Chondrocyte (in vitro differentiated cells): ENCODE data around the gene MAP1B. TPM values are rescaled to one million over a fixed set of nuclear protein-coding genes. Genes with fewer than 3 reads are reported as not detected.

Source experiments
- DNase-seq: peaks from one replicate; pipeline ENCODE4 v3.0.0; 2021; ENCODE audit warnings: mixed read lengths, low spot score
- H3K27ac Mint-ChIP-seq: one replicate; pipeline ENCODE4 v1.8.0; 2021; ENCODE audit warnings: mild to moderate bottlenecking, moderate library complexity, mixed read lengths; ENCODE audit not compliant: unreplicated experiment
- H3K27me3 Mint-ChIP-seq: 2 replicates; pipeline ENCODE4 v1.8.0; 2021; ENCODE audit warnings: low read depth, mixed read lengths
- H3K36me3 Mint-ChIP-seq: 2 replicates; pipeline ENCODE4 v1.8.0; 2021; ENCODE audit warnings: low read depth, mixed read lengths
- H3K4me1 Mint-ChIP-seq: 2 replicates; pipeline ENCODE4 v1.8.0; 2021; ENCODE audit warnings: low read depth, mild to moderate bottlenecking, mixed read lengths
- H3K4me3 Mint-ChIP-seq: one replicate; pipeline ENCODE4 v1.8.0; 2021; ENCODE audit warnings: mild to moderate bottlenecking, moderate library complexity, mixed read lengths; ENCODE audit not compliant: unreplicated experiment
- H3K9me3 Mint-ChIP-seq: 2 replicates; pipeline ENCODE4 v1.8.0; 2021; ENCODE audit warnings: low read depth, mixed read lengths
- CTCF ChIP-seq: fragments of 200-600 bp; sonication (generic); IDR thresholded peaks from 2 replicates; pipeline ENCODE4 v1.5.0; 2021; ENCODE audit warnings: antibody characterized with exemption, mild to moderate bottlenecking, moderate library complexity
- total RNA-seq: library from RNA; stranded (reverse); gene quantifications from 3 replicates; pipeline ENCODE4 v1.2.1, GENCODE V29; 2021

The MAP1B gene
- total RNA-seq, 1 donor from 2014 or later, result 411 TPM

GRCh38 chr5:72226950-72227349 lies 119.7 kb downstream of the MAP1B start:
- peaks cover 41% of the 10 kb centered on the region for H3K4me1 Mint-ChIP-seq
- H3K27me3 Mint-ChIP-seq, result no peaks in the 10 kb centered on the region
- H3K36me3 Mint-ChIP-seq, result peaks cover 23% of the 10 kb centered on the region
- H3K27ac Mint-ChIP-seq, result peak overlapping the region; percentile 88
- TF ChIP-seq CTCF, result no peak
- no peaks in the 10 kb centered on the region for H3K9me3 Mint-ChIP-seq
- no peak overlapping the region for H3K4me3 Mint-ChIP-seq
- no peak for DNase-seq

DNA sequence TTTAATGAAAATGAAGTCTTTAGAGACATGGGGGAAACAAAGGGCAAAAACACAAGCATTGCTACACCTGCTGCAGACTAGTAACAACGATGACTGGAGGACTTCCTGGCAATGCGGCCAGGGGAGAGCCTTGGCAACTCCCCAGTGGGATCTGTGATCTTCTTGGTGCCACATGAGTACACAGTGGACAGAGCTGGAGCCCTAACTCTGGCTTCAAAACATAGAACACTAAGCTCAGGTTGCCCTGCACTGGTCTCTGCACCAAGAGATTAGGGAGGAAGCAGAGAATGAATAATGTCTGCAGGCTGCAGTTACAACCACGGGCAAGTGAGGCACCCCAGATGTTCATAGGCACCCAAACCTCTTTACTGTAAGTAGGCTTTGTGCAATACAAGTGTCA lies 121.7 kb downstream of the MAP1B start:
- DNase-seq, result no peak
- no peak overlapping the region for H3K27ac Mint-ChIP-seq
- H3K9me3 Mint-ChIP-seq, result no peaks in the 10 kb centered on the region
- no peaks in the 10 kb centered on the region for H3K27me3 Mint-ChIP-seq
- TF ChIP-seq CTCF, result no peak
- peaks cover 50% of the 10 kb centered on the region for H3K4me1 Mint-ChIP-seq
- peaks cover 11% of the 10 kb centered on the region for H3K36me3 Mint-ChIP-seq
- H3K4me3 Mint-ChIP-seq, result no peak overlapping the region

GRCh38 chr5:72231991-72232703 lies 124.9 kb downstream of the MAP1B start:
- no peak for DNase-seq
- H3K9me3 Mint-ChIP-seq, result no peaks in the 10 kb centered on the region
- no peak overlapping the region for H3K4me3 Mint-ChIP-seq
- TF ChIP-seq CTCF, result no peak
- H3K4me1 Mint-ChIP-seq, result peaks cover 42% of the 10 kb centered on the region
- peaks cover 7% of the 10 kb centered on the region for H3K36me3 Mint-ChIP-seq
- no peak overlapping the region for H3K27ac Mint-ChIP-seq
- H3K27me3 Mint-ChIP-seq, result no peaks in the 10 kb centered on the region

- TF ChIP-seq CTCF, result no peak
- Mint-ChIP-seq H3K36me3 (peaks cover 5% of the 10 kb centered on the region), H3K4me3 (no peak overlapping the region), H3K27ac (peak overlapping the region; percentile 50), H3K4me1 (peaks cover 46% of the 10 kb centered on the region), H3K9me3 (no peaks in the 10 kb centered on the region), H3K27me3 (no peaks in the 10 kb centered on the region)
- no peak for DNase-seq
Observed at GRCh38 chr5:72232838-72233237, 125.6 kb downstream of the MAP1B start.

DNA sequence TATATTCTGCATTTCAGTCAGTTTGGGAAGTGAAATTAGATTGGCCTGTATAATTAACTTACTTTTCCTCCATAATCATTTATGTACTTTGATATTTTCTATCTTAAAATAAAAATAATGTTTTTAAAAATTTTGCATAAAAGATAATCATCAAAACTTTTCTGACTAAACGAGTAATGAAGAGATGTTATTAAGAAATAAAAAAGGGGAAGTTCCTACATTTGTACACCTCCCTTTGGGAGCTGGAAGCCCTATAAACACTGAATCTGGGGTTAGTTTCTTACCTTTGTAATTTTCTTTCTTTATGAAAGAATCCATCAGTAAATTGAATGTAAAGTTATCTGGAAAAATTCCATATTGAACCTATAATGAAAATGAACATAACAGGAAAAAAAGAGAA lies 126.6 kb downstream of the MAP1B start:
- peak overlapping the region; percentile 96 for H3K27ac Mint-ChIP-seq
- H3K36me3 Mint-ChIP-seq, result peaks cover 5% of the 10 kb centered on the region
- H3K4me1 Mint-ChIP-seq, result peaks cover 56% of the 10 kb centered on the region
- H3K4me3 Mint-ChIP-seq, result no peak overlapping the region
- no peaks in the 10 kb centered on the region for H3K27me3 Mint-ChIP-seq
- no peaks in the 10 kb centered on the region for H3K9me3 Mint-ChIP-seq
- DNase-seq, result no peak
- no peak for TF ChIP-seq CTCF
